ENCODE measurements around the gene ZDHHC14. TPM values are rescaled to one million over a fixed set of nuclear protein-coding genes. Genes with fewer than 3 reads are reported as not detected.

Gene ZDHHC14
- total RNA-seq, 2 donors from 2014 or later, result 10.2 to 10.6 TPM

GRCh38 chr6:157518397-157519250 is 137.6 kb downstream of the ZDHHC14 start:
- H3K27ac ChIP-seq, result no peak overlapping the region
- no peaks in the 10 kb centered on the region for H3K9me3 ChIP-seq
- no peaks in the 10 kb centered on the region for H3K27me3 ChIP-seq
- no peak overlapping the region for H3K4me3 ChIP-seq
- WGBS, 2 donors, result 85 to 88% methylated on average over 19 to 21 of the region's 21 CpGs
- ATAC-seq (no peak), DNase-seq (no peak)
- intact Hi-C loops (cut with DNase I), result no loop called here
- no peaks in the 10 kb centered on the region for H3K4me1 ChIP-seq
- no peaks in the 10 kb centered on the region for H3K36me3 ChIP-seq (replicated peaks in 1 of 2; ENCODE audit: insufficient read depth in 1 of 2, low read depth in 2 of 2)
- TF ChIP-seq POLR2A (IDR thresholded peaks at IDR 0.05), result no peak

GRCh38 chr6:157519255-157520116 is 138.5 kb downstream of the ZDHHC14 start:
- intact Hi-C loops (cut with DNase I), result no loop called here
- Histone ChIP-seq H3K4me1 (no peaks in the 10 kb centered on the region), H3K9me3 (no peaks in the 10 kb centered on the region), H3K4me3 (no peak overlapping the region), H3K36me3 (replicated peaks in 1 of 2; ENCODE audit: insufficient read depth in 1 of 2, low read depth in 2 of 2) (no peaks in the 10 kb centered on the region), H3K27ac (no peak overlapping the region), H3K27me3 (no peaks in the 10 kb centered on the region)
- DNase-seq (no peak), ATAC-seq (no peak)
- 82 to 88% methylated on average over 15 of the region's 15 CpGs for WGBS, 2 donors
- TF ChIP-seq POLR2A (IDR thresholded peaks at IDR 0.05), result no peak
- no peak for TF ChIP-seq CTCF (IDR thresholded peaks at IDR 0.05)

GRCh38 chr6:157520117-157520406 is 139.1 kb downstream of the ZDHHC14 start:
- ATAC-seq, result no peak
- 94% methylated on average over 2 of the region's 2 CpGs for WGBS, 2 donors
- H3K4me1 ChIP-seq, result no peaks in the 10 kb centered on the region
- no peaks in the 10 kb centered on the region for H3K36me3 ChIP-seq (replicated peaks in 1 of 2; ENCODE audit: insufficient read depth in 1 of 2, low read depth in 2 of 2)
- no peak overlapping the region for H3K4me3 ChIP-seq
- H3K27ac ChIP-seq, result no peak overlapping the region
- TF ChIP-seq CTCF (IDR thresholded peaks at IDR 0.05), result no peak
- intact Hi-C loops (cut with DNase I), result no loop called here
- no peak for DNase-seq
- no peaks in the 10 kb centered on the region for H3K9me3 ChIP-seq
- no peaks in the 10 kb centered on the region for H3K27me3 ChIP-seq

GRCh38 chr6:157520596-157521361 is 139.8 kb downstream of the ZDHHC14 start:
- ATAC-seq, result no peak
- no peaks in the 10 kb centered on the region for H3K4me1 ChIP-seq

More at GRCh38 chr6:157520596-157521361, 139.8 kb downstream of the ZDHHC14 start:
- intact Hi-C loops (cut with DNase I), result no loop called here
- 73 to 86% methylated on average over 6 of the region's 6 CpGs for WGBS, 2 donors
- no peaks in the 10 kb centered on the region for H3K27me3 ChIP-seq
- no peak overlapping the region for H3K4me3 ChIP-seq
- no peaks in the 10 kb centered on the region for H3K9me3 ChIP-seq
- DNase-seq, result no peak
- TF ChIP-seq POLR2A (IDR thresholded peaks at IDR 0.05), result no peak
- TF ChIP-seq CTCF (IDR thresholded peaks at IDR 0.05), result no peak
- no peaks in the 10 kb centered on the region for H3K36me3 ChIP-seq (replicated peaks in 1 of 2; ENCODE audit: insufficient read depth in 1 of 2, low read depth in 2 of 2)
- no peak overlapping the region for H3K27ac ChIP-seq

Data from body of pancreas (tissue), 4 donors.